HS-5 (cell line): Measurements from ENCODE around the gene RADIL.

ENCODE experiments used
- DNase-seq: peaks from one replicate; pipeline ENCODE4 v3.0.0-alpha.2; 2012; ENCODE audit warnings: low read depth

Gene RADIL

DNA sequence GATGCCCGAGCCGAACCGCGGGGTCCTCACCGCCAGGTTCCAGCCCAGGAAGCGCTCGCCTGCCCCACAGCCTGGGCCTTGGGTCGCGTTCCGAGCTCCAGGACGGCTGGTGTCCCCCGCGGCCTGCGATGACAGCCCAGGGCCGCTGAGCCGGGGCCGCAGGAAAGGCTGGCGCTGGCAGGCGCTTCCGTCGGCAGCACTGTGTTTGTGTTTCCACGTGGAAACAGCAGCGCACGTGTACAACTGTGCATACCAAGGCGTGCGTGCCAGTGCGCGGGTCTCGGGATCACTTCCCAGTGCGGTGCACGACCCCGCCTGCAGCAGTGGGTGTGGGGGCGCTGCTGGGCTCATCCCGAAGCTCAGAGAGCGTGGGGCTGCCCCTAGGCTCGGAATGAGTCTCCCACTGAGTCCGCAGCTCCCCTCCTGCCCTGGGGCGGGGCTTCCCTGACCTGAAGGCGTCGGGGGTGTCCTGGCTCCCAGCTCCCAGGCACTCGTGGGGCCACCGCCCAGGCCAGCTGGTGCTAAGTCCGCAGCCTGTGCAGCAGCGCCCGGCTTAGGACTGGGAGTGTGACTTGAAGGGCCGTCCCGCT lies 90.9 kb downstream of the RADIL start:
- no peak for DNase-seq

DNA sequence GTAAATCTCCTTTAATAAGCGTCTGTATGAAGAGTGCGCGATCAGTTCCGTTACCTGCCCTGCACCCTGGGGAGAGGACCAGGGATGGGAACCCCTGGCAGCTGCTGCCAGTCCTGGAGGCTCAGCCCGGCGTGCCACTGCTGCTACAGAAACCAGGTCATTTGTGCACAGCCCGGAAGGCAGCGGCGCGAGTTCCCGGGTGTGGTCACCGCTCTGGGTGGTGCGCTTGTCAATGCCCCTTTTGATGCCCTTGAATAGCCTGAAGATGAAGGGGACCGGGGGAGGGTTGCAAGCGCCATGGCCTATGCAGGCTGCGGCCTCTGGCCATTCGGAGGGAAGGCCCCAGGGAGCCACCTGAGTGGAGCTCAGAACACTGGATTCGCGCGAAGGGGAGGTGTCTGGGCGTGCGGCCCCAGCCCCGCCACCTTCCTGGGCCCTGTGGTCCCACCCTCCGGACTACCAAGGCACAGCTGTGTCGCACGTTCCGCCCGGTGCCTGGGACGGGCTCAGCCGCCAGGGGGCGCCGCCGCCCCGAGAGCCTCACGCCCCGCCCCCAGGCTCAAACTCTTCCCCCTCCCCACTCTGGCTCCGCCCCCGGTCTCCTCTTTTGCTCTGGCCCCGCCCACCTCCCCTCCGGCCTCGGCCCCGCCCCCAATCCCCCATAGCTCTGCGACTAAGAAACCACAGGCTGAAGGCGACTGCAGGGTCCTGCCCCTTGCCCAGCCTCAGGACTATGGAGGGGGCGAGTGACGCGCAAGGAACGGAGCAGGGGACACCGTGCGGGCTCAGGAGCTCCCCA lies 91.6 kb downstream of the RADIL start:
- no peak for DNase-seq

DNA sequence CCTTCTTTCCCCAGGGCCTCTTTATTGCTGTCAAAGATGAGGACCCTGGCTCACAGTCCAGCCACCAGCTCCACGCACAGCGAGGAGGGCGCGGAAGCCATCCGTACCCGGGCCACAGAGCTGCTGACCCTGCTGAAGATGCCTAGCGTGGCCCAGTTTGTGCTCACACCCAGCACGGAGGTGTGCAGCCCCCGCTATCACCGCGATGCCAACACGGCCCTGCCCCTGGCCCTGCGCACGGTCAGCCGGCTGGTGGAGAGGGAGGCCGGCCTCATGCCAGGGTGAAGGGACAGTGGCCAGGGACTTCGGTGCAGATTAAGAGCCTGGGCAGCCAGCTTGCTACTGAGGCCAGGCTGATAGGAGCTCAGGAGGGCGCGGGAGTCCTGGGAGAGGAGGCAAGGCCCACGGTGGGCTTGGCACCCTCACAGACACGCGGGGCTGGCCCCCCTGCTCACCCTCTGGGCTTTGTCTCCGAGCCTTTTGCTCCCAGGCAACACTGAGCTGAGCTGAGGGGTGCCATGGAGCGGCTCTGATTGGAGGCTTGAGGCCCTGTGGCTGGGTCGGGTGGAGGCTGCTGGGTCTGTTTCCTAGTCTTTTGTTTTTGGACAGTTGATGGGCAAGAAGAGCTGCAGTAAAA lies 92.3 kb downstream of the RADIL start:
- no peak for DNase-seq

DNA sequence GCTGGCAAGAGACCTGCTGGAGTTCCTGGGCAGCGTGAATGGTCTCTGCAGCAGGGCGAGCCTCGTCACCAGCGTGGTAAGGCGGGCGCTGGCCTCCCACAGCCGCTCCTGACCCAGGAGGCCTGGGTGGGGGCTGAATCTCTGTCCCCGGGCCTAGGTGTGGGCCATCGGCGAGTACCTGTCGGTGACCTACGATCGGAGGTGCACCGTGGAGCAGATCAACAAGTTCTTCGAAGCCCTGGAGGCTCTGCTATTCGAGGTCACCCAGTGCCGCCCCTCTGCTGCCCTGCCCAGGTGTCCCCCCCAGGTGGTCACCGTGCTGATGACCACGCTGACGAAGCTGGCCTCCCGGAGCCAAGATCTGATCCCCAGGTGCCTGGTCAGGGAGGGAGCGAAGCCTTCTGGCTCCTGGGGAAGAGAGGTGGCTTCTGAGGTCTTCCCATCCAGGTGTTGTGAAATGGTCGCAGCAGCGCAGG lies 93.0 kb downstream of the RADIL start:
- DNase-seq = no peak

DNA sequence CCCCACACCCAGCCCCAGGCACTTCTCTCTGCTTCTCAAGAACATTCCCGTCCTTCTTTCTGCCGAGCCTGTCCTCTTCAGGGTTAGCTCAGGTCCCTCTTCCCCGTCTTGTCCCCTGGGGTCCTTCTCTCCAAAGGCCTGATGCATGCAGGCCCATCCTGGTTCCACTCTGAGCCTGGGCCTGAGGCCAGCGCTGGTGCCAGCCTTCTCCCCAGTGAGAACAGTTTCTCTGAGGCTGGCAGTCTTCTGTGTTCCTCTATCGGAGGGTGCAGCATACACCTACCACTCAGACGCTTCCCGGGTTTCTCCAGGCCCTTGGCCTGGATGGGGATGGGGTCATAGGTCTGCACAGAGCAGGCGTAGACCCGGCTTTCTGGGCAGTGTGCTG lies 93.4 kb downstream of the RADIL start:
- no peak for DNase-seq

DNA sequence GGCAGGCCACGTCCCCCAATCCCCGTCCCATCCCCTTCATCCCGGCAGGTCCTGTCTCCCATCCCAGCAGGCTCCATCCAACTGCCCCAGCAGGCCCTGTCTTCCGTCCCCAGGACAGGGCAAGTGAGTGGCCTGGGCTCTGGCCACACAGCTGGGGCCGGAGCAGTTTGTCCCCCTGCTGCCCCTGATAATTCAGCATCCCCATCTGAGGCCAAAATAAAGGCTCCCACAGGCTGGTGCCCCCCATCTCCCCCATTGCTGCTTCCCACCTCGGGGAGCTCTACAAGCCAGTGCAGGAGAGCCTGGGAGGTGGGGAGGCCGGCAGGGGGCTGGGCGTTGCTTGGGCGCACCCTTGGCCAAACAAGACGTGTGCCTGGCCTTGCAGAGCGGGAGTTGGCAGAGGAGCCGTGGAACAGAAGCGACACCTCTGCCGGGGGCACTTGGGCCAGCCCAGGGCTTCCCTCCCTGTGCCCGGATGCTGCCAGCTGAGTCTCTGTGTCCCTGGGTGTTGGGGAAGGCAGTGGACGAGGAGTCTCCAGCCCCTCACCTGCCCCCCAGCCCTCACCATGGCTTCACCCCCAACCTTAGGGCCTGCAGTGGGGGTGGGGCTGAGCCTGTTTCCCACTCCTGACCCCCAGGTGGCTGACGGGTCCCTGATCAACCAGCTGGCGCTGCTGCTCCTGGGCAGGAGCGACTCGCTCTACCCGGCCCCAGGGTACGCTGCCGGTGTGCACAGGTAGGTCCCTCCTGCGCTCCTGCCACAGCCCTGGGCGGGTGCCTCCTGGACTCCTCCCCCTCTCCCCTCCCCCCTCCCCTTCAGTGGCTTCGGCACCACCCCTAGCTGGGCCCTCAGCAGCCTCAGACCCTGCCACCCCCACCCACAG lies 94.1 kb downstream of the RADIL start:
- DNase-seq = no peak

DNA sequence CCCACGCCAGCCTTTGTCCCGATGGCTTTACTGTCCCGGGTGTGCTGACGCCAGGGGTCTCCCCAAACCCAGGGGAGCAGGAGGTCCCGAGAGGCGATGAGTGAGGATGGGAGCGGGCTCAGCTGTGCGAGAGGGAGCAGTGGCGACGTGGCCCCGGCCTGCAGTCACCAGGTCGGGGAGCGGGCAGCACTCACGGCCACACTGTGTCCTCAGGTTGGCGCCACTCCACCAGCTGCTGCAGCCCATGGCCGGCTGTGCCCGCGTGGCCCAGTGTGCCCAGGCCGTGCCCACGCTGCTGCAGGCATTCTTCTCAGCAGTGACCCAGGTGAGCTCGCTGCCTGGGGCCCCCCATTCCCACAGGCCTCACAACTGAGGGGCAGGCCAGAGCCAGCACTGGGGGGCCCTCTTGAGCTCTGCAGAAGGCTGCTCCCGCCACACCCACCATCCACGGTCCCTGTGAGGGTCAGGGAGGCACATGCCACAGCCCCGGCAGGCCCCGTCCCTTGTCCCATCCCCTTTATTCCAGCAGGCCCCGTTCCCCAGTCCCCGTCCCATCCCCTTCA lies 94.8 kb downstream of the RADIL start:
- no peak for DNase-seq

DNA sequence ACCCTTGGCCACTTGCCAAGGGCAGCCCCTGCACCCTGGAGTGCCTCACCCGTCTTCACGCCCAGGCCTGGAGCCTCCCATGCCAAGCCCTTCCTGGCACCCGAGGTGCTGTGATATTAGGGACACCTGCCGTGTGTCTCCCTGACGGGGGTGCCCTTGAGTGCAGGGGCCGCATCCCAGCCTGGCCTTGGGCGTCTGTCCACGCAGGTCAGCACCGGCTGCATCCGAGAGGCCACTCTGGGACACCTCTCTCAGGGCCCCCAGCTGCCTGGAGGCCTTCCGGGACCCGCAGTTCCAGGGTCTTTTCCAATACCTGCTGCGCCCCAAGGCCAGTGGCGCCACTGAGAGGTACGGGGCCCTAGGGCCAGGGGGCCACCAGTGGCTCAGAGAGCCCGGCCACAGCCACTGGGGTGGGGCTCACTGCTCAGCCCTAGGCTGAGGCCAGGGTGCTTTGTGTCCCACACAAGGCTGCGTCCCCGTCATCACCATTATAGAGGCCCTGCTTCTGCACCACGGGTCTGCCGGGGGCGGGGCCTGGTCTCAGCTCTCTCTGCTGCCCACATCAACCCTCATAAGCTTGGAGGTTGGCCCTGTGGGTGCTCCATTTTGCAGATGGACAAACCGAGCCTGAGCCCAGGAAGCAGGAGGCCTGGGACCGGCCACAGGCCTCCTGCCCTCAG lies 95.4 kb downstream of the RADIL start:
- DNase-seq = no peak

DNA sequence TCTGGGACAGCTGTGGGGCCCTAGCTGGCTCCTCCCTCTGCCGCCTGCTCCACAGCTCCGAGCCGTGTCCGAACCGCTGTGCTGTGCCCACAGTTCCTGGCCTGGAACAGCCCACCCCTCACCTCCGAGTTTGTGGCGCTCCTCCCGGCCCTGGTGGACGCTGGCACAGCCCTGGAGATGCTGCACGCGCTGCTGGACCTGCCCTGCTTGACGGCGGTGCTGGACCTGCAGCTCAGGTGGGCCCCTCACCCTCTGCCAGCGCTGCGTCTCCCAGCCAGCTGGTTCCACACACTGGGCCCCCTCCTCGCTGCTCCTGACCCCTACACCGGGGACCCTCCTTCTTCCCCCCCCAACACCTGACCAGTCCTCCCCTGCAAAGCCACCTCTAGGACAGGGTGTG lies 96.0 kb downstream of the RADIL start:
- DNase-seq = no peak

DNA sequence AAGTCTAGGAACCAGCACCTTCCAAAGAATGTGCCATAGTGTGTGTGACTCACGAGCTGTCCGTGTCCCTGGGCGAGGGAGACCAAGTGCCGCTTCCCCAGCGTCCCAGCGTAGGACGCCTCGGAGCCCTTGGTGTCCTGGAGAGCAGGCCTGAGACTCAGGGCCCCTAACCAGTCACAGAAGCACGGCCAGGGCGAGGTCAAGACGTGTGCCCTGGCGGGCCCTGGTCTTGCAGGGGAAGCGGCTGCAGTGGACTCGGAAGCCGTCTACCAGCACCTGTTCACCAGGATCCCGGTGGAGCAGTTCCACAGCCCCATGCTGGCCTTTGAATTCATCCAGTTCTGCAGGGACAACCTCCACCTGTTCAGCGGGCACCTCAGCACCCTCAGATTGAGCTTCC lies 97.5 kb downstream of the RADIL start:
- no peak for DNase-seq

DNA sequence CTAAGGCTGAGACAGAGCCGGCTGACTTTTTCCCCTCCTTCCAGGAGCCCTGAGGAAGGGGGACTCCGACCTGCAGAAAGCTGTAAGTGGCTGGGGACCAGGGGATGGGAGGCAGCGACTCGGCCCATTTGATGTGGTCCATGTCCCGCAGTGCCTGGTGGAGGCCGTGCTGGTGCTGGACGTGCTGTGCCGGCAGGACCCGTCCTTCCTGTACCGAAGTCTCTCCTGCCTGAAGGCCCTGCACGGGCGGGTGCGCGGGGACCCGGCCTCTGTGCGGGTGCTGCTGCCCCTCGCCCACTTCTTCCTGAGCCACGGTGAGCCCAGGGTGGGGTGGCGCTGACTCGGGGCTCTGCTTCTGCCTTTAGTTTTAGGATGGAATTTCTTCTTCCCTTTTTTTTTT lies 98.1 kb downstream of the RADIL start:
- no peak for DNase-seq

DNA sequence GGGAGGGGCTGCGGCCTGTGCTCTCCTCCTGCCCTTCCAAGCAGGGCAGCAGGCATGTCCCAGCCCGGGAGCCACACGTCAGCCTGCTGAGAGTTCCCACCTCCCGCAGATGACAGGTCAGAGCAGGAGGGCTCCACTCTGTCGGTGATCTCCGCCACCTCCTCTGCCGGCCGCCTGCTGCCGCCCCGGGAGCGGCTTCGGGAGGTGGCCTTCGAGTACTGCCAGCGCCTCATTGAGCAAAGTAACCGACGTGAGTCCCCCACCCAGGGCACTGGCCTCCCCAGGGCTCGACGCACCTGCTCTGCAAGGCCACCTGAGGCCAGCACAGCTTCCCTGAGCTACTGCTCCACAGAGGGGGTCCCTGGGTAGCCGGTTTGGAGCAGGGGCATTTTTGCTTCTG lies 98.7 kb downstream of the RADIL start:
- DNase-seq = no peak

DNA sequence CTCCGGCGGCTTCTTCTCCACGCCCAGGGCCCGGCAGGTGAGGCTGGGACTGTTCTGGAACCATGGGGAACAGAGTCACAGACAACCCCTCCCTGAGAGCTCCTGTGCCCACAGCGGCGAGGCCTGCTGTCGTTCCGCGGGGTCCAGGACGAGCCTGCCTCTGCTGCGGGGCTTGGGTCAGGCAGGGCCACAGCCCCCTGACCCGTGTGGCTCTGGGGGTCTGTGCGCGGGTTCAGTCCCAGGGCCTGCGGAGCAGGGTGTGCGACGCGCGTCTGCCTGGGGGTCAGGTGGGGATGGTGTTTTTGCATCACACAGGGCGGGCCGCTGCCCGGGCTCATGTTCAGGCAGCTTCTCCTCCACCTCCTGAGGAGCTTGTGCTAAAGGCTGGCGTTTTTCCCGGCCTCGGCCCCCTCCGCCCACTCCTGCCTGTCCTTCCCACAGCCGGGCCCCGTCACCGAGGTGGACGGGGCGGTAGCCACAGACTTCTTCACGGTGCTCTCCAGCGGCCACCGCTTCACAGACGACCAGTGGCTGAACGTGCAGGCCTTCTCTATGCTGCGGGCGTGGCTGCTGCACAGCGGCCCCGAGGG lies 99.7 kb downstream of the RADIL start:
- no peak for DNase-seq

DNA sequence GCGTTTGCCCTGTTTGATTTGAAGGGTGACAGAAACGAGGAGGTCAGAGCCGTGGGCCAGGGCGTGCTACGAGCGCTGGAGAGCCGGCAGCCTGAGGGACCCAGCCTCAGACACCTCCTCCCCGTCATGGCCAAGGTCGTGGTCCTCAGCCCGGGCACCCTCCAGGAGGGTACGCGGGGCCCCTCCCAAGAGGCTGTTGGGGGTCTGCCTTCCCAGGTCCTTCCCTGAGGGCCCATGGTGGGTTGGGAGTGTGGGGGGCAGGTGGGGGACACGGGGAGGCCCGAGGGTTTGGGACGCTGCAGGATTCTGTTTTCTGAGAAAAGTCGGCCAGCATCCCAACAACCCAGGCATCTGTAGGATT lies 100.2 kb downstream of the RADIL start:
- no peak for DNase-seq

DNA sequence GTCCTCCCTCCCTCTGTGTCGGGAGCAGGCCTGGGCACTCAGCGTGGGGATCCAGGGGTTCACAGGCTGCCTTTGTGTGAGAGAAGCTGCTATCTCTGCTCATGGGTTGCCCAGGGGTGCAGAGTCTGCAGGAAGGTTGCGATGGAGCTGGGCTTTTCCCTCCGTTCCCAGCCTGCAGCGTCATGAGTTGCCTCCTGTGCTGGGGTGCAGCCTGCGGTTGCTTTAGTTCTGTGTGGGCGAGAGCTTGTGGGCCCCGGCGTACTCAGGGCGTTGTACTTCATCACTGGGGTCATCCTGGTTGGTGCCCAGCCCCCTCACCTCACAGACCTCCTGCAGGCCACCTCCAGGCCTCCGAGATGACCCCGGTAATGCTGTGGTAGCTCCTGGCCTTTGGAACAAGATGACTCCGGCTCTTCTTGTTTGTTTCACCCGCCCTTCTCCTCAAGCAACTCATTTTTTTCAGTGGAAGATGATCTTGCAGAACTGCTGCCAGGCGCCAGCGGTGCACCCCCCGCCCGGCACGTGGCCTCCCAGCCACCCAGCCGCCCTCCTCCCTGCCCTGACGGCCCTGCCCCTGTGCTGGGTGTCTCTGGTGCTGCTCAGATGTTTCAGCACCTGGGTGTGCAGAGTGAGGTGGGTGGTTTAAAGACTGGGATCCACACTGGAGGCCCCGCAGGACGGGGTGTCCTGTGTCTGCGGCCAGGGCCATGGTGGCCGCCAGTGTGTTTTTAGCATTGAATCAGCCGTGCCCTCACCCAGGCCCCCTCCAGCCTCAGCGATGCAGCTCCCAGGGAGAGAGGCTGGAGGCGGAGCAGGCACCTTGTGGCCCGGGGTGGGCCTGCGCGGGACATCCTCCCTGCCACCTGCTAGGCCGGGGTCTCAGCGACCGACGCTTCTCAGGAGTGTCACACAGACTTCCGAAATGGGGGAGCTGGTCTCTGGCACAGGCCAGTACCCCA lies 100.9 kb downstream of the RADIL start:
- DNase-seq = no peak

DNA sequence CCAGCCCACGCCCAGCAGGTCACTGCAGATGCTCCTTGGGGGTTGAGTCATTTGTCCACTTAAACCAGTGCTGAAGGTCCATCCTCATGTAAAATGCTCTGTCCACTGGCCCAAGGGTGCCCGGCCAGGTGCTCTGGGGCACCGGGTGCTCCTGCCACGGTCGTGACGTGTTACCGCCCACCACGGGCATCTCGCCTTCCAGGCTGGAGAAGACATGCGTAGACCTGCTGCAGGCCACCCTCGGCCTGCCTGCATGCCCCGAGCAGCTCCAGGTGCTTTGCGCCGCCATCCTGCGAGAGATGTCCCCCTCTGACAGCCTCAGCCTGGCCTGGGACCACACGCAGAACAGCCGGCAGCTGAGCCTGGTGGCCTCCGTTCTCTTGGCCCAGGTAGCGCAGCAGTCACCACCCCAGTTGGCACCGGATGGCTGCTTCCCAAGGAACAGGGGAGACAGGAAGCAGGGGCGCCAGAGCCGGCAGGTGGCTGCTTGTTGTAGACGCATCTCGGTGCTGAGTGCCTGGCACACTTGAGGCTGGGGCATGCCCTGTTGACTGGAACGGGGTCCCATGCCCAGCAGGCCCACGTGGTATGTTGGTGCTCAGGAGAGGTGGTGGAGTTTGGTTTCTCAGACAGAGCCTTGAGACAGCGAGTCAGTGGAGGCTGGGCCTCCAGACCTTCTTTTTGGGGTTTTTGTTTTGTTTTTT lies 102.0 kb downstream of the RADIL start:
- DNase-seq = no peak

DNA sequence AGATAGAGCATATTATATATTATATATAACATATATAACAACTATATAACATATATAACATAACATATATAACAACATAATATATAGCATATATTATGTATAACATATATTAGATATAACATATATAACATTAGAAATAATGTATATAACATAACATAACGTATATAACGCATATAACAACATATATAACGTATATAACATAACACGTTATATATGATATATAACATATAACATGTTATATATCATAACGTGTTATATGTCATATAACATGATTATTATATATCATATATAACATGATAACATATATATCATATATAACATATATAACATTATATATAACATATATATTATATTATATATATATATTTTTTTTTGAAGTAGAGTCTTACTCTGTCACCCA lies 104.4 kb downstream of the RADIL start:
- DNase-seq = no peak

DNA sequence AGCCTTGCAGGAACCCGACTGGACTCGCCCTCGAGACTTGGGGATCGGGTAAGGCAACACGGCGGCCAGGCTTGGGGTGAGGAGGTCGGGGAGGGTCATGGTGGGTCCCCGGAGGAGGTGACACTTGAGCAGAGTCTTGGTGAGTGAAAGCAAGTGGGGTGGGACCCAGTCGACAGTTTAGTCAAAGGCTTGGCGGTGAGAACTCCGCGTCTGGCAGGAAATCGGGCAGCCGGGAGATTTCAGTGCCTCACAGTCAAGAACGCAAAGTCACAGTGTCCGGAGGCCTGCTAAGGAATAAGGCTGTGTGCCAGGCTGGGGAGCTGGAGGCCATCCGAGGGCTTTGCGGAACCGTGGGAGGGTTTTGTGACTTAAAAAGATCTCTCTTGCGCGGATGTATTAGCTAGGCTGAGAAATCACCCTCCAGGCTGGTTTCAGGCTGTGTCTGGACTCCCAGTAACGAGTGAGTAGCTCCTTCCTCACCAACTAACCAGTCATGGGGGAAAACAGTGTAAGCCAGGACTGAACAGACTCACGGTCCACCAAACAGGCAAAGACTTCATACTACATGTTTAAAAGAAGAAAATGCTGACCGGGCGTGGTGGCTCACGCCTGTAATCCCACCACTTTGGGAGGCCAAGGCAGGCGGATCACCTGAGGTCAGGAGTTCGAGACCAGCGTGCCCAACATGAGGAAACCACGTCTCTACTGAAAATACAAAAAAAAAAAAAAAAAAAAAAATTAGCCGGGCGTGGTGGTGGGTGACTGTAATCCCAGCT lies 107.5 kb downstream of the RADIL start:
- DNase-seq = peak; percentile 19
